ENCODE data around the gene DNAAF1.

Gene DNAAF1

DNA sequence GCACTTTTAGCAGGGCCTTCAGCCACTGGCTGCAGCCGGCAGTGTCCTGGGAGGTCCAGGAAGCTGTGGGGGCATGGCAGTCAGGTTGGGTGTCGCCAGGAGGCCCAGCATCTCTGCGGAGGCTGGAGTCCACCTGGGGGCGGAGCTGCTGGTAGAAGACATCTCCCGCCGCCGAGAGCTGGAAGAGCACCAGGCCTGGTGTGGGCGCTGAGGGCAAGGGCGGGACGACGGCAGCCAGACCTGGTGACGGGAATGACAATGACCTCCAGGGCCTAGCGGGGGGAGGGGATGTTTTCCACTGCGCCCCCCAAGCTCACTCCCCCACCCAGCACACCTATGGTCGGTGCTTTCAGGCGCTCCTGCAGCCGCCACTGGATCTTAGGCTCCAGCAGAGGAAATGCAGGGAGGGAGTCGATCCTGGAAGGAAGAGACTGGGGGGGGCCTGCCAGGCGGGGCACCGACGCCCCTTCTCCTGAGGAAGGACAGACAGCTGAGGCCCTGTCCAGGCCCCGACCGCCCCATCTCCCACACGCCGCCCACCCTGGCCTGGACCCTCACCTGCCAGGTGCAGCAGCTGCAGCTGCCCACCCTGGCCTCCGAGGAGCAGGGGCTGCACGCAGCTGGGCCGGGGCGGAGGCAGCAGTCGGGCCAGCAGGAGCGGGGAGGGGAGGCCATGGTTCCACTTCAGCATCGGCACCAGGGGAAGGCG is 34.7 kb downstream of the DNAAF1 start:
- TF ChIP-seq, protein P1, sequence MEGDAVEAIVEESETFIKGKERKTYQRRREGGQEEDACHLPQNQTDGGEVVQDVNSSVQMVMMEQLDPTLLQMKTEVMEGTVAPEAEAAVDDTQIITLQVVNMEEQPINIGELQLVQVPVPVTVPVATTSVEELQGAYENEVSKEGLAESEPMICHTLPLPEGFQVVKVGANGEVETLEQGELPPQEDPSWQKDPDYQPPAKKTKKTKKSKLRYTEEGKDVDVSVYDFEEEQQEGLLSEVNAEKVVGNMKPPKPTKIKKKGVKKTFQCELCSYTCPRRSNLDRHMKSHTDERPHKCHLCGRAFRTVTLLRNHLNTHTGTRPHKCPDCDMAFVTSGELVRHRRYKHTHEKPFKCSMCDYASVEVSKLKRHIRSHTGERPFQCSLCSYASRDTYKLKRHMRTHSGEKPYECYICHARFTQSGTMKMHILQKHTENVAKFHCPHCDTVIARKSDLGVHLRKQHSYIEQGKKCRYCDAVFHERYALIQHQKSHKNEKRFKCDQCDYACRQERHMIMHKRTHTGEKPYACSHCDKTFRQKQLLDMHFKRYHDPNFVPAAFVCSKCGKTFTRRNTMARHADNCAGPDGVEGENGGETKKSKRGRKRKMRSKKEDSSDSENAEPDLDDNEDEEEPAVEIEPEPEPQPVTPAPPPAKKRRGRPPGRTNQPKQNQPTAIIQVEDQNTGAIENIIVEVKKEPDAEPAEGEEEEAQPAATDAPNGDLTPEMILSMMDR (IDR thresholded peaks at IDR 0.05; ENCODE audit: low read length, missing control alignments), result no peak
- H3K4me3 ChIP-seq (replicated peaks; ENCODE audit: low read depth, low read length), result no peak overlapping the region
- DNase-seq (ENCODE audit: low read depth), result no peak

DNA sequence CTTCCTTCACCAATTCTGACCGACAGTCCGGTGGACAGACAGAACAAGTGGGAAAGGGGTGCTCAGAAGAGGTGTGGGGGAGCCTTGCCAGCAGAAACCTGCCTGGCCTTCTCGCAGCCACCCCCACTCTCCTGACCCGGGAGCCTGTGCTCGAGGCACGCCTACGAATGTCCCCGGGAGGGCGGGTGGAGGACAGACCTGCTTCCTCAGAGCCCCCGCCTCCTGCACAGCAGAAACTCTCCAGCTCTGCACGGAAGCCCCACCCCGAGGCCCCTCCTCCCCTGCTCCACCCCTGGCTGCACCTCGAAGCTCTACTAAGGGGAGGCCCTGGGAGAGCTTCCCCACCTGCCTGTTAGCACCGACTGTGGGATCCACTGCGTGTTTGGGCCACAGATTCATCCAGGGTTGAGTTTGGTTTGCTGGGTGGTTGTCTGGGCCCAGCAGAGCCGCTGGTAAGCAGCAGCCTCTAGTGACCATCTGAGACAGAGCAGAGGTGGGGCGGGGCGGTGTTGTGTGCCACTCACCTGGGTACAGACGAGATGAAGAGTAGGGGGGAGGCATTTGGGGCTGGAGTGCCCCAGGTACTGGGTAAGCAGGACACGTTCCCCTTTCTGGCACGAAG is 35.5 kb downstream of the DNAAF1 start:
- no peak for DNase-seq (ENCODE audit: low read depth)
- no peak overlapping the region for H3K4me3 ChIP-seq (replicated peaks; ENCODE audit: low read depth, low read length)
- TF ChIP-seq, protein P1 (IDR thresholded peaks at IDR 0.05; ENCODE audit: low read length, missing control alignments), result no peak

DNA sequence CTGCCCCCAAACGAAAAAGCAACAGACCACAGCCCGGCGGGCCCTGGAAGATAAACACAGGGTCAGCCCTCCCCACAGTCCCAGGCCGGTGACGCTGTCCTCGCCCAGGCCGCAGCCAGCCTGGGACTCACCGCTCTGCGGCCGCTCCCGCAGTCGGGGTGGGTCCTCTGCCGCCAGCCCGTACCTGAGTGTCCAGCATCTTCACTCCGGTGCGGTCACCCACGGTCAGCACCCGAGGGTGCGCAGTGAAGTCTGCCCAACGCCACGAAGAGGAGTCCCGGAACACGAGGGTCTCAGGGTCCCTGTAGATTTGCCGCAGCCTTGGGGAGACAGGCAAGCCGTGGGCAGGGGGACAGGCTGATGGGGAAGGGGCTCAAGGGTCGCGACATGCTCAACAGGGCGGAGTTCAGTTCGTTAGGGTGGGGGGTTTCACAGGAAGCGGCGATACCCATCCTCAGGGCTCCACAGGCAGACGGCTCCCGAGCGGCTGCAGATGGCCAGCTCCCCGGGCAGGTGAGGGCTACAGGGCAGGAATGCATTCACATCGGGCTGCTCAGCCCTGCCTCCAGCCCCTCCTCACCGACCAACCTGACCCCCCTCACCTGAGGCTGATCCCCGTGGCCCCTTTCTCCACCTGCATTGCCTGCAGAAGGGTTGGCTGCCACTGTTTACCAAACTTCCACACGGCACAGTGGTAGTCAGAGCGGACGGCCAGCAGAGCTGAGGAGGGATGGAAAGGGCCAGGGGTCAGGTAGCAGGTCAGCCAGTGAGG is 36.2 kb downstream of the DNAAF1 start:
- TF ChIP-seq, protein P1 (IDR thresholded peaks at IDR 0.05; ENCODE audit: low read length, missing control alignments), result no peak
- H3K4me3 ChIP-seq (replicated peaks; ENCODE audit: low read depth, low read length), result no peak overlapping the region
- no peak for DNase-seq (ENCODE audit: low read depth)

DNA sequence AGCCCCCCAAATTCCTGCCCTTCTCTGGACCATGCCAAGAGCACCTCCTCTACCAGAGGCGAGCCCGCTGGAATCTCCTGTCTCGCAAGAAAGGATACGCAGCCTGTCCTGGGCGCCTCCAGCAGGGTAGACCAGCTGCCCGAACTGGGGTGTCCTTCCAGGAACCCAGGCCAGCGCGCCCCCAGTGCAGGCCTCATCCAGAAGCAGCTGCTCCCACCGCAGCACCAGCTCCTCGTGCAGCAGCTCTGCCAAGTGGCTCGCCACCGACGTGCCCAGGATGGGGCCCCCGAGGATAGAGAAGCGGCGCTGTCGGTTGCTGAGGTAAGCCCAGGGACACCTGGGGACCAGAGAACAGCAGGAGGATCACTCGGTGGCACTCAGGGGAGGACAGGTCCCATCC is 37.0 kb downstream of the DNAAF1 start:
- TF ChIP-seq, protein P1 (IDR thresholded peaks at IDR 0.05; ENCODE audit: low read length, missing control alignments), result no peak
- no peak overlapping the region for H3K4me3 ChIP-seq (replicated peaks; ENCODE audit: low read depth, low read length)
- DNase-seq (ENCODE audit: low read depth), result no peak

DNA sequence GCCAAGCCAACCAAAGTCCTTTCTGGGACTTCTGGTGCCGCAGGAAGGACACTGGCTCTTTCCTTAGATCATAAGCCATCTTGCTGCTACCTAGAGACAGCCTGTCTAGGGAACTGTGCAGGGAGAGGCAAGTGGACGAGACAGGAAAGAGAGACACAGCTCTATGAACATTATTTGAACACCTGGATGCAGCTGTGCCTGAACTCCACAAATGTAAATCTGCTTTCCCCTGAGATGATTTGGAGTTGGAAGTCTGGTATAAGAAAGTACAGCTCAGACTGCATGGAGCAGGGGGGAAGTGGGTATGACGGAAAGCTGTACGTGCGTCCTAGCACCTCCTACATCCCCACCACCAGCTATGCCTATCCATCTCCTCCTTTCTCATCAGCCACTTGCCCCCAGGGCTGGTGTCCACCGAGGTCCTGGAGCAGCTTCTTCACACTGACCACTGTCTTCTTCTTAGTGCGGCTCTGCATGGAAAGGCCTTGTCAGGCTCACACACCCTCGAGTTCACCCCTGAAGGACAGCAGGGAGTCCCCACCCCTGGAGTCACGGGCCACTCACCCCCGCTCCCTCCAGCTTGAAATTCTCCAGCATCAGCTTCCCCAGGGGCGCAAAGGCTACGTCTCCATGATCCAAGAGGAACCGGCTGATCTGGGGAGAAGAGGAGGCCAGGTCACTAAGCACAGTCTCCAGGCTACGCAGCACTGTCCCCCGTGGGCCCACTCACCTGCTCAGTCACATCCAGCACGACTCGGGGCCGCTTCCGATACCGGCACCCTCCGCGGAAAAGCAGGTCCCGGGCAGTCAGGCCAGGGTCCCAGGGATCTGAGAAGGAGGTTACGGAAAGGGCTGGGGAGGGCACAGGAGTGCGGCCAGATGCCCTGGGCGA is 37.8 kb downstream of the DNAAF1 start:
- no peak overlapping the region for H3K4me3 ChIP-seq (replicated peaks; ENCODE audit: low read depth, low read length)
- no peak for DNase-seq (ENCODE audit: low read depth)
- TF ChIP-seq, protein P1 (IDR thresholded peaks at IDR 0.05; ENCODE audit: low read length, missing control alignments), result no peak

DNA sequence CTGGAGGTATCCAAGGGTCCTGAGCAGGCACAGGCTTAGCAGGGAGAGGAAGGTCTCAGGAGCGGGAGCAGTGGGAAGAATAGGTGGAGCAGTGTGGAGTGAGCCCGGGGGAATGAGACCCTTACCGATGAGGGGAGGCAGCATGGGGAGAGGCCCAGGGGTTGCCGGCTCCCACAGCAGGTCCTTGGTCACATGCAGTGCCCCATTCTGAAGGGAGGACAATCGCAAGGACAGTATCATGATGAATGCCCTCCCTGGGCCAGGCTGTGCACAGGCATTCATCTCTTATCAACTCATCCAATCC is 38.4 kb downstream of the DNAAF1 start:
- TF ChIP-seq, protein P1 (IDR thresholded peaks at IDR 0.05; ENCODE audit: low read length, missing control alignments), result no peak
- no peak for DNase-seq (ENCODE audit: low read depth)
- H3K4me3 ChIP-seq (replicated peaks; ENCODE audit: low read depth, low read length), result no peak overlapping the region
